NCI-H2227 (cell line): ENCODE results near the gene LRP6.
"Not testable (repeated sequence)": the region's sequence is repeated elsewhere in the genome, so short reads cannot be mapped to it uniquely, and the experiment has no call there.

Experiments
- DNase-seq: peaks from one replicate; lab custom pipeline; 2025; ENCODE audit not compliant: unreplicated experiment; lab: John Stamatoyannopoulos, UW

LRP6 gene

DNA sequence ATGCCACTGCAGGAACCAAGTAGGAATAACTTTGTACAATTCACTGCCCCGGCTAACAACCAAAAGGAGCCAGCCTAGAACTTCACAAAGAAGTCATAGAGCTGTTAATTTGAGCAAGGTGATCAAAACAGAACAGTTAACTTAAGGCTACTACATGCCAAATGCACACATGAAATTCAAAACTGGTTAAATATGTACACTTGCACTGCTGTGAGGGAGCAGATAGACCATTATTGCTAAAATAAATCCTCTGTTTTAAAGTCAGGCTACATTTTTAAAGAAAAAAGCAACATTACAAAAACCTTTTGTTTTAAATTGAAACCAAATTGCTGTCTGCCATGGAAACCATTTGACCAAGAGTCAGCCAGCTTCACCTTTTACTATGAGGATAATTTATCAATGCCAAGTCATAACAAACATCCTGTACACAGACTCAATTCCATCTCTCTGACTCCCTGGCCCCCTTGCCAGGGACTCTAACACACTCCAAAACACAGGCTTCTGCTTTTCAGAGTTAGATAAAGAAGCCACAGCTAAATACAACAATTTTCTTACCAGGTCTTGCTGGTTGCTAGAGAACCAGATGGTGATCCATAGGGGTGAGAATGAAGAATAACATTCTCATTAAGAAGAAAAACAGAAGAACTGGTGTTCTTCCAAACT is 84.0 kb downstream of the LRP6 start:
- DNase-seq = no peak

DNA sequence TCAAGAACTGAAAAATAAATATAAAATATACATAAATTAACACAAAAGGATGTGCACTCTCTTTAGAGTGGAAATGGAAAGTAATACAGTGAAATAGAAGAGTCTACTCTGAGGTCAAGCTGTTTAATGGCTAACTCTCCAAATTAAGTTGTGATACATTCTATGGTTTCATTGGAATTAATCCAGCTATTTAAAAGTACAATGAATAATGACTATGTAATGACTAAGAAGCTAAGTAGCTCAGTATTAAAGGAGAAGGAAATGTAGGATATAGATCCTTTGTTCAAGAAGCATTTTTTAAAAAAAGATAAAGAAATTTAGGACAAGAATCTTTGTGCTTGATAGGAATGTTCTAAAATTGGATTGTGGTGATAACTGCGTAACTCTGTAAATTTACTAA is 85.3 kb downstream of the LRP6 start:
- no peak for DNase-seq

DNA sequence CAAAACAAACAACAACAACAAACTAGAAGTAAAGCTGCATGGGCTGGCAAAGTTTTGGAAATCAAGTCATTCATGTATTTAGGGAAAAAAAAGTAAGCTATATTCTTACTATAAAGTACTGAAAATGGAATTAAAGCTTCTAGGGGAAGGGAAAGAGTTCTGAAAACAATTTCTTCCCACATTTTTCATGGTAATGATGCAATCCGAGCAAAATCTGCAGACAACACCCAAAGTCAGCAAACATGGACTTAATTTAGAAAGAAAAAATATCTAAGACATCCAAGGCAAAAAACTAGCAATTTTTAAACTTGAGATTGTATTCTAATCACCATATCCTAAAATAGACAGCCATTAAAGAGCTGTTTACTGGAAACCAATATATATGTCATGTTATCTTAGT is 86.3 kb downstream of the LRP6 start:
- no peak for DNase-seq

DNA sequence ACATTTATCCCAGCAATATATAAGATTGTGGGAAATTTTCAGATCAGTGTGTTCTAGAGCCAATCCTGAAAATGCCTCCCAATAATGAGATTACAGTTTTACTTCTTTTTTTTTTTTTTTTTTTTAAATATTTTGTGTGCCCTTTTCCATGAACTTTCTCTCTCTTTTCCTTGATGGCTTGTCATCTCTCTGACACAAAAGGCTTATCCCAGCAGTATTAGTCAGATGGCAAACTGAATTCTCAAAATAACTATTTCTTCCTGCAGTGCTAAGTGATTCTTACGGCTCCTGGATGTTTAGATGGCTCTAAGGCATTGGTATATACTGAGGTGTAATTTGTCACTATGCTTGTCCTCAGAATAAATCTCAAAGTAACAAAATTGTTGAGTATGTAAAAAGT is 86.7 kb downstream of the LRP6 start:
- DNase-seq = no peak

DNA sequence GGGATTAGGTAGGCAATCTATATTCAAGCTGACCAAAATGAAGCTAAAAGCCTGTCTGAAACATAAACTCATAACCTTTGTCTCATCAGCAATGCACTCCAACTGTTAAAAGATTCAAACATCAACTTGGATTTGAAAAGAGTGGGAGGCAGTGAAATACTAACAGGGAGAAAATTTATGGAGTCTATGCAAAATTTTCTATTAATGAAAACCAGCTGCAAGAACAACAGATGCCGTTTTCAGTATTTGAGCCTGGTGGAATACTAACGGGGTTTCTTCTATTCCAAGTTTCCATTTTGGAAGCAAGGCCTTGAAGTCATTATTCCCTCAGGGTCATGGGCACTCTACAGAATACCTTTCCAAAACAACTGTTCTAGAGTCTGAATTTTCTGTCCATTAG is 88.3 kb downstream of the LRP6 start:
- DNase-seq = no peak

DNA sequence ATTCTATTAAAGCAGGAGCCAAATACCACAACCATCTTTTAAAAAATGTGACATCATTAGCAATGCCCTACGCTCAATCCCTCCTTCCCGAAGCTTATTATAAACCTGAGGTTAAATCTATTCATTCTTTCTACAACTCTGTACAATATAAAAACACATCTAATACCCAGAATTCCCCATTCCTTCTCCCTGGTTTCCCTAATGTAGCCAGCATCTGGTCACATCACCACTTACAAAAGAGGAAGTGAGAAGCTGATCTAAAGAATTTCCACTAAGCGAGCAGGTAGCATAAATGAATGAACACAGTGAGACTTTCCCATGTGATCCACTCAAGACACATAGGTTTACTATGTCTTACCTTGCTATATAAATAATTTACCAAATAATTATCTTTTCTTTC is 90.4 kb downstream of the LRP6 start:
- DNase-seq = no peak

DNA sequence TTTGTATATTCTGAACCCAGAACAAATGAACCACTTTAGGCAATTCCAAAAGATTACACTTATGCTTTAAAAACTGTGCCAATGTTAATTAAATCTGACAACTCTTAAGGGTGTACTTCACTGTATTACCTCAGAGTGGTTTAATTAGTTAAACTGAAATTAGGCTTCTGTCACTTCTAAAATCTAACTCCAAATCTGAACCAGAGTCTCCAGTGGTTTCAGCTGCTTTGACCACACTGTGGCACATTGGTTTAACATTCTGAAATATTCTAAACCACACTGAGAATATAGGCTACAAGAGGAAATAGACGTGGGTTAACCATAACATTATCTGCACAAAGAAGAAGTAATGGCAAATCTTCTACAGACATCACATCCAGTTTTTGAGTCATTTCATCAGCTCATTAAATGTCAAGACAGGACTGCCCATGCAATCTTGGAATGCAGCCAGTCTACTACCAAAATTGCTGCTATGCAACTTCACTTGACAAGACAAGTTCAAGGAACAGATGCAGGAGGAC is 94.8 kb downstream of the LRP6 start:
- no peak for DNase-seq

DNA sequence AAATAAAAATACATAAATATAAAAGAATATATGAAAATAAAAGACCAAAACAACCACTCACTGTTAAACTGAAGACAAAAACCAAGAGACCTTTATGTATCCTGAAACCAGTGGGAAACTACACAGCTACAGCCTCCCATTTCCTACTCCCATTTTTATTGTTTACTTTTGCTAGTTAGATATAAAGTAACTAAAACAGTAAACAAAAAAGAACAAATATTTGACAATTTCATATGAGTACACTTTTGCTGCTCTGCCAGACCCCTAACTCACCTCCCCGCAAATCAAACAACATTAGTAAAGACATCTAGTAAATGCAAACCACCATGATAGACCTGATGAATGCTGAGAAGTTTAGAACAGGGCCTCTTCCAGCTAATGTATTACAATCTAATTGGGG is 99.0 kb downstream of the LRP6 start:
- DNase-seq = no peak

DNA sequence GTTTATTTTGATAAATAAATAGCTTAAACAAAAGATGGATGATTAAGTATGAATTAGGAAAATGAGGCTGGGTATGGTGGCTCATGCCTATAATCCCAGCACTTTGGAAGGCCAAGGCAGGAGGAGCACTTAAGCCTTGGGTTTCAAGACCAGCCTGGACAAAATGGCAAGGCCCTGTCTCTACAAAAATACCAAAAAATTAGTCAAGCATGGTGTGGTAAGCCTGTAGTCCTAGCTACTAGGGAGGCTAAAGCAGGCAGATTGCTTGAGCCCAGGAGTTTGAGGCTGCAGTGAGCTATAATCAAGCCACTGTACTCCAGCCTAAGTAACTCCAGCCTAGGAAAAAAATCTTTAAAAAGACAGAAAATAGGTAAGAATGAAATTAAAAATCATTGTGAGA is 100.1 kb downstream of the LRP6 start:
- no peak for DNase-seq

DNA sequence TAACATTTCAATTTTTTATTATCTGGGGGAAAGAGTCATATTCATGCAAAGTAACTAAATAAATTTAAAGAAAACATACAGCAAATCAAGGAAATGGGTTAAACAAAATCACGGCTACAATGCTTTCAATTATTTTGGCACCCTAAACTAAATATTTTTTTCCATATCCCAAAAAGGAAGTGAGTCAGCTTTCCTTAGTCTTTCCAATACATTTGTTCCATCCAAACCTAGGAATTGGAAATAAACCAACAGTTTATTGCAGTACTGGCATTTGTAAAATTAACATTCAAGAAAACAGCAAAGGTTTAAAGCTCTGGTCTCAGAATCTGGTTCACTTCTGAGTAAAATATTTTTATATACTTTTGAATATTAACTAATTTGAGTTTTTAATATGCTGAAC is 106.9 kb downstream of the LRP6 start:
- no peak for DNase-seq

DNA sequence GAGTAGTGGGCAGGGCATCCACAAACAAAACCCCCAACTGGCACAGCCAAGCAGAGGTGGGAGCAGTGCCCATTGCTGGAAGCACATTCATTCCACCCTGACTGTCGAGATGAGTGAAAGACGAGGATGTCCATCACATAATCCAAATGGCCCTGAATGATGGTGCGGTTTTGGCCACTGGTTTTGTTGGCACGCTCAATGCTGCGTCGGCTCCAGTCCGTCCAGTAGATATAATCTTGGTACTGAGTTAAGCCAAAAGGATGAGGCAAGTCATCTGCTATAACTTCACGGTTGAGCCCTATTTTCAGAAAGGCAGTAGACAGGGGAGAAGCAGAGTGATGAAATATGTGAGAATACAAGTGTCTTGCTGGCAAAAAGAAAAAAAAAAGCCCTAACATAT is 108.0 kb downstream of the LRP6 start:
- no peak for DNase-seq

DNA sequence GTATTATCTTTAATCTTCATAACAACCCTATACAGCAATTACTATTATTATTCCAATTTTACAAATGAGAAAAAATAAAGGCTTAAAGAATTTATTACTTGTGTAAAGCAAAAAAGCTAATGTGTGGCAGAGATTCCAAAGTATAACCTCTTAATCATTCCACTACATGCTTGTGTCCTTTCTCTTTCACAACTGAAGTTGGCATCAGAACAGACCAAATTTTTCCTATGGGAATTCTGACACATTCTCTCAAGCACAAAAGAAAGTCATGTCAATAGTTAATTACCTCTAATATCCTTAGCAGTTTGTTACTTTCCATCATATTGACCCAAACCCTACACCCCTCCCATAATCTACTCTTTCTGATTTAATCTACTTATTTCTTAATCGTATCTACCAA is 109.4 kb downstream of the LRP6 start:
- DNase-seq = no peak

DNA sequence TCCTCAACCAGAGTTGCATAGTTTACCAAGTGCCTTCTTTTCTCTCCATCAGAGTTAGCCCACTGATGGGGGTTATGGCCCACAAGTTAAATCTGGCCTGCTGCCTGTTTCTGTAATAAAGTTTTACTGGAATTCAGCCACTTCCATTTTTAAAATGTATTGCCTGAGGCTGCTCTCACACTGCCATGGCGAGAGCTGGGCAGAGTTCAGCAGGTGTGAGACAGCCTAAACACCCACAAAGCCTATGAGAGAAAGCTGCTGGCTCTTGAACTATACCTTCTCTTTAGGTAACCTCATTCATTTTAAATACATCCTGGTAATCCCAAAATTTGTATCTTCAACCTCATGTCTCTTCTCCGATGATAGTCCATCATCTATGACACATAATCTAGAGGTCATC is 110.0 kb downstream of the LRP6 start:
- DNase-seq = no peak

DNA sequence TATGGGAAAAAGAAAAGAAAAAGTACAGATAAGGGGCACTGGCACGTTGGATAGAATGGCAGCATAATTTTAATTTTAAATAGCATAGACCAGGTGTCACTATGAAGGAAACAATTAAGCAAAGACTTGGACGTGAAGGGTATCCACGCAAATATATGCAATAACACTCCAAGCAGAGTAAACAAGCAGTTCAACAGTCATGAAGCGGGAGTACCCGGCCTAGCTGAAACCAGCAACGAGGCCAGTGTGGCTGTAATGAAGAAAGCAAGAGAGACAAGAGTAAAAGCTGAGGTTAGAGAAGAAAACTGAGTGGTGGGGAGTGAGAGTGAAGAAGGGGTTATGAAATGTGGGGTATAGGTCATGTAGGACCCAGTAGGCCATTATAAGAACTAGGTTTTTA is 110.7 kb downstream of the LRP6 start:
- no peak for DNase-seq

DNA sequence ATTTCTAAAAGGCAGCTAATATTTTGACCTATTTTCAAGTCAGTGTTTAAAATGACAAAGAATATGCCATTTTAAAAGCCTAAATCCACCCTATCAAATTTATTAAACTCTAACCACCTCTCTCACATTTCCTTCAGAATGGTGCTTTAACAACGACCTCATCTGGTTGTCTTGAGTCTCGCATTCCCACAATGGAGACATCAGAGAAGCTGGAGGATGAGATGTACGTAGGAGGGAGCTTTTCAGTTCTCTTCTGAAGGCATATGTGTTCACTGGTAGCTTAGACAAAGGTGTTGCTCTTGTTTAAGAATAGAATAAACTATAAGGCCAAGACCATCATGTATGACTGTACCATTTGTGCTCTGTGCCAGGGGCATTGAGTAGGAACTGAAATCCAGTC is 113.2 kb downstream of the LRP6 start:
- DNase-seq = no peak

DNA sequence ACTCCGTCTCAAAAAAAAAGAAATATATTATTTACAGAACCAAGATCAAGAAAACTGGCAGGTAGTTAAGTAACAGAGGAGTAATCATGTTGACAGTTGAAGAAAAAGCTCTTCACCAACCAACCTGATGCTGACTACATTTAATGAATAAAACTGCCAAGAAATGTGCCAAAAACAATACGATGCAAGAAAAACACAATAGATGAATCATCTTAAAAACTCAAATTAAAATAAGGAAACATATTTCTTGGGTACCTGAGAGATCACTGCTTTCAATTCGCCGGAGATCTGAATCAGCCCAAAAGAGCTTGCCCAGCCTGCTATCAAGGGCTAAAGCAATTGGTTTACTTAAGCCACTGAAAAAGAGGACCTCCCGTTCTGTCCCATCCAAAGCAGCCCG is 119.7 kb downstream of the LRP6 start:
- DNase-seq = no peak

DNA sequence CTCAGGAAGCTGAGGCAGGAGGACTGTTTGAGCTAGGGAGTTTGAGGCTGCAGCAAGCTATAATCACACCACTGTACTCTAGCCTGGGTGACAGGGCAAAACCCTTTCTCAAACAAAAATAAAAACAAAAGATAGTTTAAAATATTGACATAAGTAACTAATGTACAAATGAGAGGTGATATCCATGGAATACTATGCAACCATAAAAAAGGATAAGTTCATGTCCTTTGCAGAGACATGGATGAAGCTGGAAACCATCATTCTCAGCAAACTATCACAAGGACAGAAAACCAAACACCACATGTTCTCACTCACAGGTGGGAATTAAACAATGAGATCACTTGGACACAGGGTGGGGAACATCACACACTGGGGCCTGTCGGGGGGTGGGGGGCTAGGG is 122.3 kb downstream of the LRP6 start:
- not testable (repeated sequence) for DNase-seq

DNA sequence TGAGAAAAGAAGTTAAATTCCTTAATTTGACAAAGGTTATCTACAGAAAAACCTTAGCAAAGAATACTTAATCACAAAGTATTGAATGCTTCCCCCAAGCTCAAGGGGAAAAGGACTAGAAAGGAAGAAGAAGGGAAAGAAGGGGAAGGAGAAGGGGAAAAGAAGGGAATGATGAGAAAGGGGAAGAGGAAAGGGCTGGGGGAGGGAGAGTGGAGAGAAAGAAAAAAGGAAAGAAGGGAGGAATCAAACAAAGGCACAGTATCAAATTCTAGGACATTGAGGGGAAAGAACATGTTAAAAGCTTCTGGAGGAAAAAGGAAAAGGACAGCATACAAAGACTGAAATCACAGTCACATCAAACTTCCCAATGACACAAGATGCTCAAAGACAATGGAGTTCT is 125.8 kb downstream of the LRP6 start:
- DNase-seq = no peak

DNA sequence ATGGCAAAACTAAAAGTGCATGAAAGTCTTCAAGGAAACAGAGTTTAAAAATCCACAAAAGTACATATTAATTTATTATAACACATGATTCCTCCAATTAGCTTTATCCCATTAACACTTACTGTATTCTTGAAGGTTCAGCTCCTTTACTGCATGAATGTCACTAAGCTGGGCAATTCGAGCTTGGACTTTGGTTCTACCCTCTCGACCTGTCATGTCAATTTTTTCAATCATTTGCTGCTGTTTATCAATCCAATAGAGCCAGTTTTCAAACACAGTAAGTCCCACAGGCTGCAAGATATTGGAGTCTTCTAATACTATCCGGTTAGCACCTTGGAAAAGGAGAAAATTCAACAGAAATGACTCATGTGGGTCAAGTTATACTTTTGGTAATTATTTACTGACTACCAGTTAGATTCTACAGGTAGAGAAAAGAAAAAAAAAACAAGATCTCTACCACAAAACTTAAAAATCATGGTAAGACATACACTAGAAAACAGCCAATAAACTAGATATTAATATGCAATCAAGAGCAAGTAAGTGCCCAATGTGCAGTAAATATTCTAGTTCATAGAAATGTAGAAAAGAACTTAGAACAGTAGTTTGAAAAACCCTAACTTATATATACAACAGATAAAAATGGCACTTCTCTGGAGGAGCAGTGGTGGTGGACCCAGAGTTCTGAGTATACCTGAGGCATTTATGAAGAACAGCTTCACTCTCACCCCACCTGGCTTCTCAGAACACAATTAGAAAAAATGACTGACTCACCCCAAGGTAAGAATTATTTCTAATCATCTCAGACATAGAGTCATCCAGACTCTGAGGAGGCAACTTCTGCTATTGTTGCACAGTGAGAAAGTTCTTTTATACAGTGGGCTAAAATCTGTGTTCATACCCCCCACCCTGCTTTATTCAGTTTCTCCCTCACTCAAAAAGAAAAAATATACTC is 128.4 kb downstream of the LRP6 start:
- DNase-seq = no peak

DNA sequence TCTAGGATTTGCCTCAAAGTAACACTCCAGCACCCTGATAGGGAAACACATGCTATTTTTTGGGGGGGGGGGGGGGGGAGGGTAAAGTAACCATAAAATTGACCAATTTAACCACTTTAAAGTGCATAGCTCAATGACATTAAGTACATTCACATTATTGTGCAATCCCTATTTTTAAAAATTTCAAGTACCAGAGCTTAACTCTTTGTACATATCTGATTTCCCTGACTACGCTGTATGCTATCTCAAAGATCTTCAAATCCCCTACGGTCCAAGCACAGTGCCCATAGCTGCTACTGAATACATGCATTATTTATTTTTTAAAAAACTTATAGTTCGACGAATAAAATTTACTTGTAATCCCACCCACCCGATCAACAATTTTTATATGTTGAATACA is 133.1 kb downstream of the LRP6 start:
- DNase-seq = no peak

DNA sequence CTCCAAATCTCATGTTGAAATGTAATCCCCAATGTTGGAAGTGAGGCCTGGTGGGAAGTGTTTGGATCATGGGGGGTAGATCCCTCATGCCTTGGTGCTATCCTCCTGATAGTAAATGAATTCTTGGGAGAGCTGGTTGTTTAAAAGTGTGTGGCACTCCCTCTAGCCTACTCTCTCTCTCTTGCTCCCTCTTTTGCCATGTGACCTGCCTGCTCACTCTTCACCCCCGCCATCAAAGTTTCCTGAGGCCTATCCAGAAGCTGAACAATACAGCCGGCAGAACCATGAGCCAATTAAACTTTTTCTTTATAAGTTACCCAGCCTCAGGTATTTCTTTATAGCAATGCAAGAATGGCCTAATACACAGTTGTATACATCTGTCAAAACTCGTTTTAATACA is 133.6 kb downstream of the LRP6 start:
- no peak for DNase-seq

DNA sequence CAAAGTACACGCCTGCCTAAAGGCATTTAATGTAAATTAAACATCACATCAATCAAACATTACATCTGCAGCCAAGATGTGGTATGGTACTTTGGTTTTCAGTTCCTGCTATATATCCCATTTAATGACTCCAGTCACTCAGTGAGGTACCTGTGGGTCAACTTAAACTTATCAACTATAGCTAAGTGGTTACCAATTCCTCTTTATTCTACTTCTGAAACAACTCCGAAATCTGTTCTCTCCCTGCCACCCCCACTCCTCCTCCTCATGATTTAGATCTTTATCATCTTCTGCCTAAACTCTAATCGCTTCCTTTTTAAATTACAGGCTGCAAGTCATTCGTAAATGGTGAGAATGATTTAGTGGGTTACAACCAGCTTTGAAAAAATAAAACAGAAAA is 138.2 kb downstream of the LRP6 start:
- DNase-seq = no peak
